ENCODE results near the gene ACSF3.

ACSF3 gene

GRCh38 chr16:89129378-89129777, 35.7 kb downstream of the ACSF3 start:
- H3K27ac ChIP-seq = no peak overlapping the region
- TF ChIP-seq FOXP2 (optimal IDR thresholded peaks at IDR 0.05; ENCODE audit: control extremely low read depth, extremely low read length, insufficient read depth) = no peak
- TF ChIP-seq EZH2 (IDR thresholded peaks at IDR 0.05) = no peak
- TF ChIP-seq POLR2AphosphoS5 (IDR thresholded peaks at IDR 0.05; ENCODE audit: borderline replicate concordance, low read depth, low read length) = no peak
- no peak overlapping the region for H3K4me3 ChIP-seq
- DNase-seq (ENCODE audit: low read depth, low spot score) = no peak
- peaks cover 5% of the 10 kb centered on the region; the same call in 1 of the 2 replicates for H3K36me3 ChIP-seq (ENCODE audit: insufficient read depth, low read length)
- no peaks in the 10 kb centered on the region for H3K9me3 ChIP-seq (ENCODE audit: low read depth, low read length)
- no peak overlapping the region for H3K9ac ChIP-seq (ENCODE audit: insufficient read length)

DNA sequence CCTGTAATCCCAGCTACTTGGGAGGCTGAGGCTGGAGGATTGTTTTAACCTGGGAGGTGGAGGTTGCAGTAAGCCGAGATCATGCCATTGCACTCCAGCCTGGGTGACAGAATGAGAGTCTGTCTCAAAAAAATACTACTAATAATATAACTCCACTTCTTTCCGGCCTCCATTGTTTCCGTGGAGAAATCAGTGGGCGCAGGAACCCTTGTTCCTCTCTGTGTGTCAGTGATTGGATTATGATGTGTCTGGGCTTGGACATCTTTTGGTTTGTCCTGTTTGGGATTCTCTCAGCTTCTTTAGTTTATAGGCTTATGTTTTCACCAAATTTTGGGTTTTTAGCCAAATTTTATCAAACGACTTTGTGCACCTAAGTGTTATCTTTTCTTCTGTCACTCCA, 36.8 kb downstream of the ACSF3 start:
- no peak for DNase-seq (ENCODE audit: low read depth, low spot score)
- peaks cover 5% of the 10 kb centered on the region; the same call in 1 of the 2 replicates for H3K36me3 ChIP-seq (ENCODE audit: insufficient read depth, low read length)
- H3K9me3 ChIP-seq (ENCODE audit: low read depth, low read length) = no peaks in the 10 kb centered on the region
- no peak overlapping the region for H3K27ac ChIP-seq
- TF ChIP-seq POLR2AphosphoS5 (IDR thresholded peaks at IDR 0.05; ENCODE audit: borderline replicate concordance, low read depth, low read length) = no peak
- no peak for TF ChIP-seq EZH2 (IDR thresholded peaks at IDR 0.05)
- no peak for TF ChIP-seq FOXP2 (optimal IDR thresholded peaks at IDR 0.05; ENCODE audit: control extremely low read depth, extremely low read length, insufficient read depth)
- H3K4me3 ChIP-seq = no peak overlapping the region
- H3K9ac ChIP-seq (ENCODE audit: insufficient read length) = no peak overlapping the region

DNA sequence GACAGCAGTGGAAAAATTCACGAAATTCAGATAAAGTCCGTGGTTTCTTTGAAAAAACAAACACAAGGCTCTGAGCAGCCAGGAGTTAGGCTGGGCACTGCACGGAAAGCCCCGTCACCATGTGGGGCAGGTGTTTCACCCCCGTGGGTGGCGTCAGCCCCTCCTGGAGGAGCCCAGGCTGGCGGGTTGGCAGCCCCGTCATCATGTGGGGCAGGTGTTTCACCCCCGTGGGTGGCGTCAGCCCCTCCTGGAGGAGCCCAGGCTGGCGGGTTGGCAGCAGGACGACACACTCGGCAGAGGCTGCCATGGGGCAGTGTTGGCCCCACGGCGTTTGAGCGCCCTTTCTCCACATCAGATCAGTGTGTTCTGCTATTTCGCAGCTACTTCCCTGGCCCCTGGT, 38.1 kb downstream of the ACSF3 start:
- Histone ChIP-seq H3K4me3 (no peak overlapping the region), H3K9ac (ENCODE audit: insufficient read length) (no peak overlapping the region), H3K36me3 (ENCODE audit: insufficient read depth, low read length) (peaks cover 5% of the 10 kb centered on the region; the same call in 1 of the 2 replicates), H3K27ac (no peak overlapping the region), H3K9me3 (ENCODE audit: low read depth, low read length) (no peaks in the 10 kb centered on the region)
- DNase-seq (ENCODE audit: low read depth, low spot score) = no peak
- TF ChIP-seq POLR2AphosphoS5 (IDR thresholded peaks at IDR 0.05; ENCODE audit: borderline replicate concordance, low read depth, low read length) (no peak), EZH2 (IDR thresholded peaks at IDR 0.05) (no peak), FOXP2 (optimal IDR thresholded peaks at IDR 0.05; ENCODE audit: control extremely low read depth, extremely low read length, insufficient read depth) (no peak)

- no peak overlapping the region for H3K9ac ChIP-seq (ENCODE audit: insufficient read length)
- no peaks in the 10 kb centered on the region for H3K9me3 ChIP-seq (ENCODE audit: low read depth, low read length)
- no peak for DNase-seq (ENCODE audit: low read depth, low spot score)
- TF ChIP-seq POLR2AphosphoS5 (IDR thresholded peaks at IDR 0.05; ENCODE audit: borderline replicate concordance, low read depth, low read length) (no peak), EZH2 (IDR thresholded peaks at IDR 0.05) (no peak), FOXP2 (optimal IDR thresholded peaks at IDR 0.05; ENCODE audit: control extremely low read depth, extremely low read length, insufficient read depth) (no peak)
- H3K4me3 ChIP-seq = no peak overlapping the region
- no peak overlapping the region for H3K27ac ChIP-seq
- peaks cover 5% of the 10 kb centered on the region; the same call in 1 of the 2 replicates for H3K36me3 ChIP-seq (ENCODE audit: insufficient read depth, low read length)
Measured at GRCh38 chr16:89132194-89133005, 38.7 kb downstream of the ACSF3 start.

- H3K36me3 ChIP-seq (ENCODE audit: insufficient read depth, low read length) = peaks cover 5% of the 10 kb centered on the region; the same call in 1 of the 2 replicates
- no peak overlapping the region for H3K27ac ChIP-seq
- no peak for TF ChIP-seq POLR2AphosphoS5 (IDR thresholded peaks at IDR 0.05; ENCODE audit: borderline replicate concordance, low read depth, low read length)
- no peak for TF ChIP-seq FOXP2 (optimal IDR thresholded peaks at IDR 0.05; ENCODE audit: control extremely low read depth, extremely low read length, insufficient read depth)
- no peak for TF ChIP-seq EZH2 (IDR thresholded peaks at IDR 0.05)
- DNase-seq (ENCODE audit: low read depth, low spot score) = no peak
- no peak overlapping the region for H3K4me3 ChIP-seq
- H3K9me3 ChIP-seq (ENCODE audit: low read depth, low read length) = no peaks in the 10 kb centered on the region
- H3K9ac ChIP-seq (ENCODE audit: insufficient read length) = no peak overlapping the region
Measured at GRCh38 chr16:89133457-89134127, 39.9 kb downstream of the ACSF3 start.

GRCh38 chr16:89134269-89134668, 40.6 kb downstream of the ACSF3 start:
- no peaks in the 10 kb centered on the region for H3K9me3 ChIP-seq (ENCODE audit: low read depth, low read length)
- no peak overlapping the region for H3K27ac ChIP-seq
- DNase-seq (ENCODE audit: low read depth, low spot score) = no peak
- peaks cover 5% of the 10 kb centered on the region; the same call in 1 of the 2 replicates for H3K36me3 ChIP-seq (ENCODE audit: insufficient read depth, low read length)
- H3K9ac ChIP-seq (ENCODE audit: insufficient read length) = no peak overlapping the region
- TF ChIP-seq POLR2AphosphoS5 (IDR thresholded peaks at IDR 0.05; ENCODE audit: borderline replicate concordance, low read depth, low read length) (no peak), FOXP2 (optimal IDR thresholded peaks at IDR 0.05; ENCODE audit: control extremely low read depth, extremely low read length, insufficient read depth) (no peak), EZH2 (IDR thresholded peaks at IDR 0.05) (no peak)
- H3K4me3 ChIP-seq = no peak overlapping the region

DNA sequence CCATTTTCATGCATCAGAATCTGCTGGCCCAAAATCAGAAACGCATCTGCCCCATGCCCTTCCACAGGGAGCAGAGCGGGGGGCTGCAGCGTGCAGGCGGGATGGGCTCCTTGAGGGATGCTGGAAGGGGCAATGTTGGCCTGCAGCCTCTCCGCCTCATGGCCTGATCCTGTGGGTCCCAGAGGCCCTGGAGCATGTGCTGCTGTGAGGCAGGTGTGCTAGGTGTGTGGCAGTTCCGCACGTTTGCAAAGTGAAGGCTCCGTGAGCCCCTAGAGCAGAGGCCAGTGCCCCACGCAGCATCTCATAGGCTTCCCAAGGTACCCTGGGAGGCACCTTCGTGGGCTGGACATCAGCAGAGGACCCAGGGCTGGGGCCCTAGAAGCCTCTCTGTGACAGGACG, 41.5 kb downstream of the ACSF3 start:
- H3K9me3 ChIP-seq (ENCODE audit: low read depth, low read length) = no peaks in the 10 kb centered on the region
- TF ChIP-seq EZH2 (IDR thresholded peaks at IDR 0.05) (no peak), FOXP2 (optimal IDR thresholded peaks at IDR 0.05; ENCODE audit: control extremely low read depth, extremely low read length, insufficient read depth) (no peak)
- no peak overlapping the region for H3K27ac ChIP-seq
- H3K36me3 ChIP-seq (ENCODE audit: insufficient read depth, low read length) = no peaks in the 10 kb centered on the region
- no peak for DNase-seq (ENCODE audit: low read depth, low spot score)
- H3K9ac ChIP-seq (ENCODE audit: insufficient read length) = no peak overlapping the region
- H3K4me3 ChIP-seq = no peak overlapping the region

DNA sequence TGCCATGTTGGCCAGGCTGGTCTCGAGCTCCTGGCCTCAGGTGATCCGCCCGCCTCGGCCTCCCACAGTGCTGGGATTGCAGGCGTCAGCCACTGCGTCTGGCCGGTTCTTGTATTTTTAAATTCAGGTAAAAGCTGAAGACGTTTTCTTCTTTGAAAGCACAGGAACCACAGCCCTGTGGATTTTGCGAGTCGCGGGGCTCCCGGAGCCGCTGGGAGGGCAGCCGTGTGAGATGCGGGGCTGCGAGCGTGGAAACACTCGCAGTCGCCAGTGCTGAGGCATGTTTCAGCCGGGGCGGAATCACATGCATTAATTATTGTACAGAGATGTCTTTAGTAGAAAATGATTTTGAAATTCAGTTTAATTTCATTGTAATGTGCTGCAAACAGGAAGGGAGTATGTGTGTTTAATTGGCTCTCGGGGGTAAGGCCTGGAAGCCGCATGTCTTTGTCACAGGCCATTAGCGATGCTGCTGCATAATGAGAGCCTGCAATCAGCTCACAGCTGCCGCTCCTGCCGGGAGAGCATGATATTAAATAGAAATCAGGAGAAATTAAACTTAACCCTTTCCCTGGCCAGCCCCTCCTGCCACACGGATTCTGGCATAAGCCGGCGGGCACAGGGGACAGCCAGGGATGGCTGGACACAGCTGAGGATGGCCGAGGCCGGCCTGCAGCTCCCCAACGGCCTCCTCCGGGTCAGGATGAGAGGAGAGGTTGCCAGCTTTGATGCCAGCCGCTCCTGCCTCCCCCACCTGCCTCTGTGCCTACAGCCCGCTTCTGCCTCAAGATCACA, 42.5 kb downstream of the ACSF3 start:
- Histone ChIP-seq H3K9ac (ENCODE audit: insufficient read length) (no peak overlapping the region), H3K4me3 (no peak overlapping the region), H3K27ac (no peak overlapping the region), H3K36me3 (ENCODE audit: insufficient read depth, low read length) (no peaks in the 10 kb centered on the region), H3K9me3 (ENCODE audit: low read depth, low read length) (no peaks in the 10 kb centered on the region)
- peak; percentile 1 for DNase-seq (ENCODE audit: low read depth, low spot score)
- TF ChIP-seq FOXP2 (optimal IDR thresholded peaks at IDR 0.05; ENCODE audit: control extremely low read depth, extremely low read length, insufficient read depth) = no peak
- TF ChIP-seq EZH2 (IDR thresholded peaks at IDR 0.05) = no peak
- TF ChIP-seq POLR2AphosphoS5 (IDR thresholded peaks at IDR 0.05; ENCODE audit: borderline replicate concordance, low read depth, low read length) = no peak

Data from SK-N-MC (cell line).